Measurements from ENCODE around the gene OR5A2.
"Not testable (repeated sequence)": the region's sequence is repeated elsewhere in the genome, so short reads cannot be mapped to it uniquely, and the experiment has no call there.

OR5A2 gene

GRCh38 chr11:59400461-59401261, 25.6 kb downstream of the OR5A2 start:
- intact Hi-C loops (cut with DNase I), result no loop called here
- no peak for DNase-seq

- intact Hi-C loops (cut with DNase I), result no loop called here
- DNase-seq, result no peak
Measured at GRCh38 chr11:59394186-59394585, 32.0 kb downstream of the OR5A2 start.

- no peak for DNase-seq
- intact Hi-C loops (cut with DNase I), result no loop called here
Measured at GRCh38 chr11:59380263-59381059, 45.8 kb downstream of the OR5A2 start.

- DNase-seq; intact Hi-C loops (cut with DNase I): not testable (repeated sequence)
Measured at GRCh38 chr11:59372324-59372723, 53.9 kb downstream of the OR5A2 start.

GRCh38 chr11:59368238-59369022, 57.8 kb downstream of the OR5A2 start:
- no peak for DNase-seq
- intact Hi-C loops (cut with DNase I), result no loop called here
